IPS-NIHi7 (cell line): ENCODE measurements around the gene LZTFL1.

Source experiments
- DNase-seq: peaks from one replicate; pipeline ENCODE4 v3.0.0; 2012; ENCODE audit warnings: mixed read lengths; ENCODE audit errors: extremely low spot score

LZTFL1 gene

DNA sequence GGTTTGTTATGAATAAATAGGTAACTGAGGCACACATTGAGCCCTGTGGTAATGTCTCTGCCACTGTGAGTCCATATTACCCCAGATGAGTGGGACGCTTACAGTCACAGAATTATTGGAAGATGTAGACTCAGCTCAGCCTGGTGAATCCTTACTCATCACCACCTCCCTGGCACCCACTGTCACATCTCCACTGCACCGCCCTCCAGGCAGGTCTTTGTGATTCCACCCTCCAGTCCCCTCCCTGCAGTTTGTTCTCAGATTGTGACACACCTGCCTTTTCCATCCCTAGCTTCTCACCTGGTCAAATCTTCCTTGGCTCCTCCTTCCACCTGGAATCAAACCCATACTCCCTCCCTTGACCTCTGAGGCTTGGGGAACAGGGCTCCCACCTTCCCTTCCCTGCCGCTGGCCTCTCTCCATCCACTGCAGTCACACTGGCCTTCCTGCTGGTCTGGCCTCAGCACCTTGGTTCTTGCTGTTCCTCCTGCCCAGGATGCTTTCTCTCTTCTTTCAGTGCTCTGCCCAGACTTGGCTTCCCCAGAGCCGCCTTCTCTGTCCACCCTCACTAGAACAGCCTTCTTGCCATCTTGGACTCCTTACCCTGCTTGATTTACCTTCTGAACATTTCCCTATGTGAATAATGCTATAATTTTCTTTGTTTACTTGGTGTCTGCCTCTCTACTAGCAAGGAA lies 55.0 kb downstream of the LZTFL1 start:
- no peak for DNase-seq

GRCh38 chr3:45785605-45786150 lies 56.2 kb downstream of the LZTFL1 start:
- DNase-seq, result no peak

GRCh38 chr3:45783667-45784066 lies 58.3 kb downstream of the LZTFL1 start:
- DNase-seq, result no peak

GRCh38 chr3:45782381-45782780 lies 59.5 kb downstream of the LZTFL1 start:
- DNase-seq, result no peak

- no peak for DNase-seq
Observed at GRCh38 chr3:45781841-45782240, 60.1 kb downstream of the LZTFL1 start.

DNA sequence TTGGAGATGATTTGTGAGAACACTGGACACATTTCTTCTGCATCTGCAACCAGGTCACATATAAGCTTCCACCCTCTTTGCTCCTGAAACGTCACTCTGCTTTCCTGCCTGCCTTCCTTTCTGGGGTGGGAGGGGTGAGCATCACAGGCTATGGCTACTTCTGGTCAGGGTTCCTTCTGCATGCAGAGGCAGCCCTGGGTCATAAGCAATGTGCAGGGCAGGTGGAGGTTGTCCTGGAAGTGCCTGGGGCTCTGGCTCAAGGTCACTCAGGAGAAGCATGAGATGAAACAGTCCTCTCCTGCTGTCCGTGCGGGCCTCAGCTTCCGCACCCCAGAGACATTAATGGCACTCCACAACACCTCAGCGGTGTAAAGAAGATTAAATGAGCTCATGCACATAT lies 60.6 kb downstream of the LZTFL1 start:
- DNase-seq, result no peak

GRCh38 chr3:45779746-45780735 lies 61.9 kb downstream of the LZTFL1 start:
- DNase-seq, result no peak

- DNase-seq, result no peak
Observed at GRCh38 chr3:45778761-45779201, 63.1 kb downstream of the LZTFL1 start.

- DNase-seq, result no peak
Observed at GRCh38 chr3:45777746-45778386, 64.1 kb downstream of the LZTFL1 start.

- no peak for DNase-seq
Observed at GRCh38 chr3:45777111-45777745, 64.7 kb downstream of the LZTFL1 start.

DNA sequence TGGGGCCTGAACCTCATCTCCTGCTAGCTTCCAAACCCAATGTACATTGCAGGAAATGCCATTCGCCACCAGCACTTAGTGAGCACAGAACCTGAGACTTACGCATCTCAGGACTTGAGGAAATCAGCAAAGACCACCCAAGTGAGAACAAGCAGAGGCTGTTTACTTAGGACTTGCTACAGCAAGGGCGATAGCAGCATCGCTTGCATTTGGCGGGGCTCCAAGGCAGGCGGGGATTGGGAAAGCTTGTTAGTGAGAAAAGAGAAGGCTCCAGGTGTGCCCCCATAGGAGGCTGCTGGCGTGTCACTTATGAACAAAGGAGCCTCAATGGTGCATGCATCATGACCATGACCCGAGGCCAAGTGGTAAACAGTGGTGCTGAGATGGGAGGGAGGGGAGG lies 65.3 kb downstream of the LZTFL1 start:
- no peak for DNase-seq

DNA sequence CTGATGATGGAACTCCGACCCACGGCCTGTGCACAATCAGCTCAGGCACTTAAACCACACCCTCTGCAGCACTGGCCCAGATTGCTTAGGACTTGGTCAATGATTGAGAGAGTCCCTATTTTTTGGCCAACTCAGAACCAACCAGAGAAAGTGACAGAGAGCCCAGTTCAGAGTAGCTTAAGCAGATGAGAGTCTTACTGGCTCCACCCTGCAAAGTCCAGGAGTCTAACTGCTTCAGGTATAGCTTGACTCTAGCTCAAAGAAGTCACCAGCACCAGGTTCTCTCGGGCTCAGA lies 65.7 kb downstream of the LZTFL1 start:
- no peak for DNase-seq

DNA sequence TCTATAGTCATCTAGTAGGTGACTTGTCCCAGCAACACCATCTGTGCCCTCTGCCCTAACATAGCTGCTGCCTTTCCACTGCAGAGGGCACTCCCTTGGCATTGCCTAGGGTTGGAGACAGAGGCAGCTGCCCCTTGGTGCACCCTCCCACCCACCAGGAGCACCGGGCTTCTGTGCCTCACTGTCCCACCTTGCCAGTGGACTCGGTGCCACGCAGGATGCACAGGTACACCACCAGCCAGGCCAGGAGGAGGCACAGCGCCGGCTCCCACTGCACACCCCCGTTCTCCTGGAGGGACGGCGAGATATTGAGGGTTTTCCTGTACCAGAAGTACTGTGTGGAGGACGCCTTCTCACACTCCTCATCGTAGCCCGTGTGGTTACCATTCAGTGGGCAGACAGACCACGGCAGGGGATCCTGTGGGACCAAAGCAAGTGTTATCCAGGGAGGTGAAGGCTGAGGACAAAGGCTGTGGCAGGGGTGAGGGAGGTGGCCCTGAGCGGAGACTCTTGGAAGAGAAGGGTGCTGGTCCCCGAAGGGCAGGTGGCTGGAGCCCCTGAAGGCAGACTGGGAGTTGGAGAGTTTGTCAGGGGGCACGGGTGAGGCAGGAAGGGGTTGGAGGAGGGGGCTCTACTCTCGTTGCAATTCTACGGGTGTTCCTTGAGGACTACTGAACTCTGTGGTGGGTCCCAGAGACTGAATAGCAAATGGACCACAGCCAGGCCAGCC lies 66.2 kb downstream of the LZTFL1 start:
- no peak for DNase-seq

- no peak for DNase-seq
Observed at GRCh38 chr3:45774581-45775521, 67.1 kb downstream of the LZTFL1 start.

DNA sequence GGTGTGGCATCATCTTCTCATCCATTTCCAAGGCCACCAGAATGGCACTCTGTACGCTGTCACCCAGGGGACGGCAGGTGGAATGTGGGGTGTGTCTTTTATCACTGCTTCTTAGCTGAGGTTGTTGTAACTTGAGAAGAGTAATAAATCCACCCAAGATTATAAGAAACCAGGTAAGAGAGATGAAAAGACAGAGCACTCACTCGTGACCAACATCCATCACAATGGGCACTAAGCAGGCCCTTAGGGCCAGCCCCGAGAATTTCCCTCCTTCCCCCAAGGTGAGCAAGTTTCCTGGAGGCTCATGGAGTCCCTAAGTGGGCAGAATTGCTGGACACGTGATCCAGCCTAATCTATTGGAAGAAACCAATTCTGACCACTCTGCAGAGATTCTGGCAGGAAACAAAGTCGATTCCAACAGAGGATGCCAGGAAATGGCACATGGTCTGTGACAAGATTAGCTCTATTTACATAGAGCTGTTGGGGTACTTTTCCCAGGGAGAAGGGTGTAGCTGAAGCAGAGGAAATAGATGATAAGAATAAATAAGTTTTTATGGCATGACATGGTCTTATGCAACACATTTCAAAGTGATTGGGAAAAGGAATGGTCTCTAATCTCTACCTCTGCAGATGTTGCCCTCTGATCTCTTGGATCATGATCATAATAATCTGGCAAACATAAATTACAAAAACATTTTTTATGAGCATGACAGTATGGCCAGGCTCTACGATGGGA lies 68.0 kb downstream of the LZTFL1 start:
- no peak for DNase-seq
